Ishikawa (cell line): ENCODE data around the gene CHMP1B.

Experiments
- CEBPB ChIP-seq: IDR thresholded peaks from 2 replicates; pipeline ENCODE4 v1.6.1; 2012
- NFIC ChIP-seq: IDR thresholded peaks from 2 replicates; pipeline ENCODE4 v1.6.1; 2012
- RAD21 ChIP-seq: IDR thresholded peaks from 2 replicates; pipeline ENCODE4 v1.6.1; 2012; ENCODE audit warnings: low read depth
- TAF1 ChIP-seq: IDR thresholded peaks from 2 replicates; pipeline ENCODE4 v1.6.1; 2012; ENCODE audit warnings: low read depth, mild to moderate bottlenecking
- TCF12 ChIP-seq: IDR thresholded peaks from 2 replicates; pipeline ENCODE4 v1.6.1; 2012; ENCODE audit warnings: low read depth
- TEAD4 ChIP-seq: IDR thresholded peaks from 2 replicates; pipeline ENCODE4 v1.6.1; 2012
- ZBTB7A ChIP-seq: IDR thresholded peaks from 2 replicates; pipeline ENCODE4 v1.6.1; 2012; ENCODE audit warnings: low read depth
- TF ChIP-seq, protein P1 (sequence below): IDR thresholded peaks from 2 replicates; pipeline ENCODE4 v1.6.1; 2012
- TF ChIP-seq, protein P2 (sequence below): IDR thresholded peaks from 2 replicates; pipeline ENCODE4 v1.6.1; 2012
- TF ChIP-seq, protein P3 (sequence below): IDR thresholded peaks from 2 replicates; pipeline ENCODE4 v1.6.1; 2012; ENCODE audit warnings: low read depth, mild to moderate bottlenecking

DNA sequence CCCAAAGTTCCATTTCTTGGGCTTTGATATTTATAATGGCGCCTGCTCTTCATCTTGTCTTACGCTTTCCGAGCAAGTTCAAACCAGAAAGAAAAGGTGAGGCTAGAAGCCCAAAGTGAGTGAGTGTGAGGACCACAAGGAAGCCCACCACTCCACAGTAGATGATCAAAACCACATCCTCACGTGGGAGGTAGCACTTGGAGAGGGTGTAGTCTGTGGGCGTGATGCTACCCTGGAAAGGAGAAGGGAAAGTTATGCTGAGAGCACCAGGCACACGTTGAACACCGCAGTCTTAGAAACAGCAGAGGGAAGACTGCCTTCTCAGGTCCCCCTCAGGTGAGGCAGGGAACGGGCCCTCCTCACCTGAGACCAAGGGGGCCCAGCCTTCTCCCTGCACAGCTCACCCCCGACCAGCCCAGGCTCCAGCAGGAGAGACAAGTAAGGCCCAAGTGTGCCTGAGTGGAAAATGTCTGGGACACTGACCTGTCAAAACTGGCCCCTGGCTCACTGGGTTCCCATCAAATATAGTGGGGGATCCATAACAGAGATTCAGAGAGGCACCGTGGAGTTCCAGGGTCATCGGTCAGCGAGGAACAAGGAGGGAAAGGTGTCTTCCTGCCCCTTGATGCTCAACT lies 33.3 kb downstream of the CHMP1B start:
- no peak for TF ChIP-seq ZBTB7A
- TF ChIP-seq NFIC = no peak
- TF ChIP-seq, protein P1, sequence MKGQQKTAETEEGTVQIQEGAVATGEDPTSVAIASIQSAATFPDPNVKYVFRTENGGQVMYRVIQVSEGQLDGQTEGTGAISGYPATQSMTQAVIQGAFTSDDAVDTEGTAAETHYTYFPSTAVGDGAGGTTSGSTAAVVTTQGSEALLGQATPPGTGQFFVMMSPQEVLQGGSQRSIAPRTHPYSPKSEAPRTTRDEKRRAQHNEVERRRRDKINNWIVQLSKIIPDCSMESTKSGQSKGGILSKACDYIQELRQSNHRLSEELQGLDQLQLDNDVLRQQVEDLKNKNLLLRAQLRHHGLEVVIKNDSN = no peak
- TF ChIP-seq RAD21 = no peak
- TF ChIP-seq CEBPB = no peak
- TF ChIP-seq, protein P2, sequence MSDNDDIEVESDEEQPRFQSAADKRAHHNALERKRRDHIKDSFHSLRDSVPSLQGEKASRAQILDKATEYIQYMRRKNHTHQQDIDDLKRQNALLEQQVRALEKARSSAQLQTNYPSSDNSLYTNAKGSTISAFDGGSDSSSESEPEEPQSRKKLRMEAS = no peak
- TF ChIP-seq, protein P3, sequence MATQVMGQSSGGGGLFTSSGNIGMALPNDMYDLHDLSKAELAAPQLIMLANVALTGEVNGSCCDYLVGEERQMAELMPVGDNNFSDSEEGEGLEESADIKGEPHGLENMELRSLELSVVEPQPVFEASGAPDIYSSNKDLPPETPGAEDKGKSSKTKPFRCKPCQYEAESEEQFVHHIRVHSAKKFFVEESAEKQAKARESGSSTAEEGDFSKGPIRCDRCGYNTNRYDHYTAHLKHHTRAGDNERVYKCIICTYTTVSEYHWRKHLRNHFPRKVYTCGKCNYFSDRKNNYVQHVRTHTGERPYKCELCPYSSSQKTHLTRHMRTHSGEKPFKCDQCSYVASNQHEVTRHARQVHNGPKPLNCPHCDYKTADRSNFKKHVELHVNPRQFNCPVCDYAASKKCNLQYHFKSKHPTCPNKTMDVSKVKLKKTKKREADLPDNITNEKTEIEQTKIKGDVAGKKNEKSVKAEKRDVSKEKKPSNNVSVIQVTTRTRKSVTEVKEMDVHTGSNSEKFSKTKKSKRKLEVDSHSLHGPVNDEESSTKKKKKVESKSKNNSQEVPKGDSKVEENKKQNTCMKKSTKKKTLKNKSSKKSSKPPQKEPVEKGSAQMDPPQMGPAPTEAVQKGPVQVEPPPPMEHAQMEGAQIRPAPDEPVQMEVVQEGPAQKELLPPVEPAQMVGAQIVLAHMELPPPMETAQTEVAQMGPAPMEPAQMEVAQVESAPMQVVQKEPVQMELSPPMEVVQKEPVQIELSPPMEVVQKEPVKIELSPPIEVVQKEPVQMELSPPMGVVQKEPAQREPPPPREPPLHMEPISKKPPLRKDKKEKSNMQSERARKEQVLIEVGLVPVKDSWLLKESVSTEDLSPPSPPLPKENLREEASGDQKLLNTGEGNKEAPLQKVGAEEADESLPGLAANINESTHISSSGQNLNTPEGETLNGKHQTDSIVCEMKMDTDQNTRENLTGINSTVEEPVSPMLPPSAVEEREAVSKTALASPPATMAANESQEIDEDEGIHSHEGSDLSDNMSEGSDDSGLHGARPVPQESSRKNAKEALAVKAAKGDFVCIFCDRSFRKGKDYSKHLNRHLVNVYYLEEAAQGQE = no peak
- TF ChIP-seq TEAD4 = no peak
- TF ChIP-seq TAF1 = no peak
- TF ChIP-seq TCF12 = no peak
